H4 (cell line): ENCODE results near the gene SHH. TPM values are rescaled to one million over a fixed set of nuclear protein-coding genes. Genes with fewer than 3 reads are reported as not detected.

Experiments
- DNase-seq: peaks from one replicate; pipeline ENCODE4 v3.0.0-alpha.2; 2015; ENCODE audit warnings: low spot score
- total RNA-seq: library from RNA; depleted of rRNA; stranded (reverse); fragments of >200 nt; shearing (Covaris generic); gene quantifications from 2 replicates; pipeline ENCODE4 v1.2.3, GENCODE V29; 2014; rRNA removed

Gene SHH
- total RNA-seq, result not detected in 2 replicates

DNA sequence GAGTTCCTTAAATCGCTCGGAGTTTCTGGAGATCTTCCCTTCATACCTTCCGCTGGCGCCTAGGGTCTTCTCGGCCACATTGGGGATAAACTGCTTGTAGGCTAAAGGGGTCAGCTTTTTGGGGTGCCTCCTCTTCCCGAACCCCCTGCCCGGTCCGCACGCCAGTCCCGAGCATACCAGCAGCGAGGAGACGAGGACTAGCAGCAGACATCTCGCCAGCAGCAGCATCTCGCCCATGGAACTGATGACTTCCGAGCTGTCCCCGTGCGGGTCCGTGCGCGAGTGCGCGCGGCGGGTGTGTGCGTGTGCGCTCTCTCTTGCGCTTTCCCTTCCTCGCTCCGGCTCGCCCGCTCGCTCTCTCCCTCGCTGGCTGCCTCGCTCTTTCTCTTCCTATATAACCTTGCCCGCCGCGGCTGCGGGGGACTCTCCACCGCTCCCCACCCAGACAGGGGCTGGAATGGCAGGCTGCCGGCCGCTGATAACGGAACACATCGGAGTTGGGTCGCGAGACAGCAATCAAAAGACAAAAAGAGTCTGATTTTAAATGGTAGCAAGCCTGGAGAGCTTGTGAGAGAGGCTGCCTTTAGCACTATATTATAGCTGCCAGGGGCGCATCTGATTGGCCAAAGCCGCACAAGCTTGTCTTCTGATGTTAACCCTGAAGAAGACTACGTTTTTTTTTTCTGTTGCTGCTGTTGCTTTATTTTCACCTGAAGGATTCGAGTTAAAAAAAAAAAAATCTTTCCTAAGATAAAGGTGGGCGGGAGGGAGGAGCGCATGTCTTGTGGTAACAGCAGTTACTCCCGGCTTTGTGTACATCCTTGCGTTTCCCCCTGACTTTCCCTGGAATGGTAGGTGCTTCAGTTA, at the start of gene SHH:
Gene SHH (minus strand): TSS at position 569 of the 867 bp plus-strand sequence. CDS start 341 bp downstream, at position 228.
- DNase-seq, result no peak

DNA sequence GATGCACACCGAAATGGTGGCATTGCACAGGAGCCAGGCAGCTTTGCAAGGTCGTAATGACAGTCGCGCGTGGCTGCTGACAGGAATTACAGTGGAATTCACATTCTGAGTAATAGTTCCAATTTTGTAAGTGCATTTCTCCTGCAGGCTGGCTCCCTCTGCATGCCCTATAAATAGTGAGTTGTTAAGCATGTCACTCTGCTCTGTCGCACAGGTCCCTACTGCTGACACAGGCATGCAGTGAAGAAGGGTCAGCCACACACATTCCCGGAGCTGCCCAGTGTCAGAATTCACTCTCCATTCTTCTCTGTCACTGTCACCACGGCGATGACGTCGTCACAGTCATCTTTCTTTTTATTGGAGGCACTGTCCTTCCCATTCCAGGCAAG, 49.2 kb upstream of the SHH start:
- DNase-seq, result no peak

DNA sequence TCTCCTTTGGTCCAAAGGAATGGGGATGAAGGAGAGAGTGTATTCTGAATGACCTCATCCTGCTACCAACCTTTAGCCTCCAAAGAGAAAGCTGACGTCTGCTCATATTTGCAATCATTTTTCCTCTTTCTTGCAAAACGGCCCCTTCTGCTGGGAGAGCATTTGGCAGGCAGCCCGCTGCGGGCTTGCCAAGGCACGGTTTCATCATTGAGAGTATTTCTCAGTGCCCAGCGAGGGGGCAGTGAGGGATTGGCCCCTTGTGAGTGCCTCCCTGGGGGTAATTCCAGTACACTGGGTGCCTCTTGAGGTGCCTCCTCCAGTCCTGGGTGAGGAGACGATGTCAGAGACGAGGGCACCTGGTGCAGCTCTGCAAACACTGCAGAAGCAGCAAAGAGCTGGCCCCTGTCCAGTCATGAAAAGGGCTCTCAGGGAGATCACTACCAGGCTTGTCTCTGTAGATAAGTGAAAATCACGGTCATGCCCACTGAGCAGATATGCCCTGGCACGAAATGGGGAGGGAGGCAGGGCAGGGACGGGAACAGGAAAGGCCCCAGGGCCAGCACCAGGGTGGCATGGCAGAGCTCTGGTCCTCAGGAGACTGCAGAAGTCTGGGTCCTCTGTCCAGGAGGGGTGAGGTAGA, 48.7 kb upstream of the SHH start:
- peak; percentile 61 for DNase-seq

DNA sequence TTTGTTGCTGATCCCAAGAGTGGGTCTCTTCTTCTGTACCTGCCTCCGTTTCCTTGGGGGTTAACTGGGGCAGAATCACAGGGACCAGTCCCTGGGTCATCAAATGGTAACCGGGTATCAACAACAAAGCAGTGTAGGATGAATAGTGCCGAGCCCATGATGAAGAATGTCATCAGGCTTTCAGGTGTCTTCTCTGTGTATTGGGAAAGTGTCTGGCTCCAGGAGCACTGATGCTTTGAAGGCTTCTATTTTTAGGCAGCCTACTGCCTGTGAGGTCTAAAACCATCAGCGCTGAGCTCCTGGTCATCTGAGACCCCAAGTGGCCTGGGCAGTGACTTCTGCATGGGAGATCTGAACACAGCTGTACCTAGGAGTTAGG, 48.2 kb upstream of the SHH start:
- no peak for DNase-seq

DNA sequence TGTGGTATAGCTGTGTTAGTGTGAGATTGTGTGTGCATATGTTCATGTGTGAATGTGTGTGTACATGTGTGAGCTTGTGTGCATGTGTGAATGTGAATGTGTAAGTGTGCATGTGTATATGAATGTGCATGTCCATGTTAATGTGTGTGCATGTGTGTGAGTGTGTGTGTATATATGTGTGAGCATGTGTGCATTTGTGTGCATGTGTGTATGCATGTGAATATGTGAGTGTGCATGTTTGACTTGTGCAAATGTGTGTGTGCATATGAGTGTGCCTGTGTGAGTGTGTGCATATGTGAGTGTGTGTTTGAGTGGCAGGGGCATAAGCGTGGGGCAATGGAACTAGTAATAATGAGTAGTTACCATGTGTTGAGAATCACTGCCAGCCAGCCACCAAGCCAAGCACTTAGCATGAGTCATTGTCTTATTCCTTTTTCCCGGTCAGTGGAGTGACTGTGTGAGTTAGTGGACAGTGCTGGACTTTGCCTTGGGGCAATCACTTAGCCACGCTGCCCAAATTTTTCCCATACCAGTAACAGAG, 46.3 kb upstream of the SHH start:
- peak; percentile 28 for DNase-seq

DNA sequence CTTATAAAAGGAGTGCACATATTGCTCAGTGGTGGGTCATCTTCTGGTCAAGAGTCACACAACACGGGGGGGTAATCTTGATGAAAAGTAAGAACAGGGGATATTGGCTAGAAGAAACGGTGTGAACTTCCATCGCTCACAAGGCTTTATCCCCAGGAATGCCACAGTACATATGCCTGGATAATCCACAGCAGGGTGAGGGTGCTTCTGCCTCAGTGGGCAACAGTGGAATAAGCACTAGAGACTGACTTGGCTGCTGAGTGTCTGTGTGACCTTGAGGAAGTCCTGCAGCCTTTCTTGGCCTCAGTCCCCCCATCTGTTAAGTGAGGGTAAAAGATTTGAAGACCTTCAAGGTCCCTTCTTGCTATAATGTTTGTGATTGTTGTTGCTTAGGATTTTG, 44.9 kb upstream of the SHH start:
- DNase-seq, result no peak

DNA sequence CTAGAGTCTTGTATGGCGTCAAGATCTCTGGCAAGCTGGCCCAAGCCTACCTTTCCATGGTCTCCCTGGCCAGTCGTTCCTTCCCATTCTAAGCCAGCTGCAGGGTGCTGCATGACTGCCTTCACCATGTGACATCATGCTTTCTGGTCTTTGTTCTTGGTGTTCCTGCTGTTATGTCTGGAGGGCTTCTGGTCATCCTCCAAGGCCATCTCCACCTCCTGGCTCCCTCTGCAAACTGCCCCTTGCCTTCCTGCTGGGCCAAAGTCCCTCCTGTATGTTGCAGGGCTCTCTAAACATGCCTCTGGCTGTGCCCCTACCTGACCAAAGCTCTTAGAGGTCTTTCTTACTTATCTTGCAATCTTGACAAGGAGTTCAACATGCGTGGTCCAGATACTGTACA, 44.4 kb upstream of the SHH start:
- no peak for DNase-seq

DNA sequence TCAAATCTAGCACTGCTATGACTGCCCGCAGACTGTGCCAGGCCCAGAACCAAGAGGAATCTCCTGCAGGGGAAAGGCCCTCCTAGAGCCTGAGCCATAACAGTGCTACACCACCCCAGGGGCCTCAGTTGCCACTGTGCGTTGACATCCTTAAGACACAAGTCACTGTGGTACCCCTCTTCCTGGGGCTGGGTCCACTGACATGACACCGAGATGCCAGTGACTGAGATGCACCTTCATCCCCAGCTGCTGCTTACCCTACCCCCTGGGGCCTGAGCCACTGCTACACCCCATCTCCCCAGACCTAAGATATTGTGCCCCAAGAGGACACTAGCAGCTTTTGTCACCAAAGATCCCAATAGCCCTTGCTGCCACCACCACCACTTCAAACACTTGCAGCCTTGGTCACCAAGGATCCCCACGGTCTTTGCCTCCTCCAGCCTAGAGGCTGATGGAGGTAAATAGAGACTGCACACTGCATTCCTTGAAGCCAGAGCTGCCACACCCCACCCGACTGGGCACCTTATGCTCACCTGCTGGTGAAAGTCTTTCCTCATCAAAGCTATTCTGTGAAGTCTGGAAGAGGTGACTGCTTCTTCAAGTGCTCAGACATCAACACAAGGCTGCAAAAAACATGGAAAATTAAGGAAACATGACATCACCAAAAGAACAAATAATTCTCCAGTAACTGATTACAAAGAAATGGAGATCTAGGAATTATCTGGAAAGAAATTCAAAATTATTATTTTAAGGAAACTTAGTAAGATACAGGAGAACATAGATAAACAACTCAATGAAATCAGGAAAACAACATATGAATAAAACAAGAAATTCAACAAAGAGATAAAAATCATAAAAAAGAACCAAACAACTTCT, 40.4 kb upstream of the SHH start:
- DNase-seq, result no peak

DNA sequence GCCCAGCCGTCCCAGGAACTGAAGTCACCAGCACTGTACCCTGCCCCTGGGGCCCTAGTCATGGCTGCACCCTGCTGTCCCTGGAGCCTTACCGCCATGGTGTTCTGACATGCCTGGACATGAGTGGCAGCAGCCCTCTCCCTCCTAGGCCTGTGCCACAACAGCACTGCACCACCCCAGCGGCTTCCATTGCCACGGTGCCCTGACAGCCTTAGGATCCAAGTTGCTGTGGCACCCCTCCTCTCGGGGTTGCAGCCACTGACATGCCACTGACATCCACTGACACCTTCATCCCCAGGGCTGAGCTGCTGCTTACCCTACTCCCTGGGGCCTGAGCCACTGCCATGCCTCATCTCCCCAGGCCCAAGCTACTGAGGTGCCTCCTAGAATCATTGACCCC, 39.6 kb upstream of the SHH start:
- DNase-seq, result no peak

DNA sequence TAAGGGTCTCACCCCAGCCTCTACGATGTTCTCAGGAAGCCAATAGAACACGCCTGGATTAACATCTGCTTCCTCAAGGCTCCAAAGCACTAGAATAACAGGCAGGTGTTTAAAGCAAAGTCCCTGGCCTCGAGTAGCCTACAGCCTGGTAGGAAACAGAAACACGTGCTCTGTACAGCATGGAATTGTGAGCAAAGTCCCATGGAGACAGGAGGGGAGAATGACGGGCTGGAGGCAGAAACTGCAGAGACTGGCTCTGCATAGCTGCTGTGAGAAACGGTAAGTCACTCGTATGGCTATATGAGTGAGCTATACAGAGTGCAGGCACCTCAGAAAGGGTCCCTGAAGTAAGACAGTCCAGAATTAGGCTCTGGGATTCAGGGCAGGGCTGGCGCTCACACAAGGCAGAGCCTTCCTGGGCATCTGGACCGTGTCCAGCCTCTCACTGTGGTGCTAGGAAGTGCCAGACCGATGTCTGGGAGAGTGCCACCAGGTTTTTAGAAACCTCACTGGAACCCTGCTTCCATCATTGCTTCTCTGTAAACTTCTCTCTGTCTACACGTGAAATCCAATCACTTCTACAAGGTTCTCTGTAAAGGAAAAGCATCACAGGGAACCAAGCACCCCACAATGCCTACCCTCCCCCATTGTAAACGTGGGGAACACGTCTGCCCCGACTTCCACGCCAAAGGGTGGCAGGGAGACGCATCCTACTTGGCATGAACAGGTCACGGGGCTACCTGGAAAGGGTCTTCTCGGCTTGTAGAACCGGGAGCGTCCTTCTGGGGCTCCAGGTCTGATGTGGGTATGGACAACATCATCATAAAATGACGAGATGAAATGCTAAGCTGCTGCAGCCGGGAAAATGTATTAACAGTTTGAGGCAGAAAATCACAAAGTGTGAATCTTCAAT, 38.8 kb upstream of the SHH start:
- no peak for DNase-seq

DNA sequence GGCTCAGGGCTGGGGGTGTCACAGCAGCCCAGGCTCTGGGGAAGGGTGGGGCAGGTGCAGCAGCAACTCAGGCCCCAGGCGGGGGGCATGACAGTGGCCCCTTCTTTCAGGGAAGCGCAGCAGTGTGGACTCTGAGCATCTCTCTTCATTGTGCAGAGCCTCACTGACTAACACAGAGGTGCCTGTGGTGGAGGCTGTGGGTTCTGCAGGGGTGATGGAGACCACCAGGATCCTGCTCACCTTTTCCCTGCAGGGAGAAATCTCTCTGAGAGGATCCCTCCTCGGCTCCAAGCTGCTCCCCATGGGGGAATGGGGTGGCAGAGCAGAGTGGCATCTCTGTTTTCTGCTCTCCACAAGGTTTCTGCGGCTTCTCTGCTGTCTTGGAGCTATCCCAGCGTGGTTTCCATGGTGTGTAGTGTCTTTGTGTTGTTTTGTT, 37.8 kb upstream of the SHH start:
- DNase-seq, result no peak

DNA sequence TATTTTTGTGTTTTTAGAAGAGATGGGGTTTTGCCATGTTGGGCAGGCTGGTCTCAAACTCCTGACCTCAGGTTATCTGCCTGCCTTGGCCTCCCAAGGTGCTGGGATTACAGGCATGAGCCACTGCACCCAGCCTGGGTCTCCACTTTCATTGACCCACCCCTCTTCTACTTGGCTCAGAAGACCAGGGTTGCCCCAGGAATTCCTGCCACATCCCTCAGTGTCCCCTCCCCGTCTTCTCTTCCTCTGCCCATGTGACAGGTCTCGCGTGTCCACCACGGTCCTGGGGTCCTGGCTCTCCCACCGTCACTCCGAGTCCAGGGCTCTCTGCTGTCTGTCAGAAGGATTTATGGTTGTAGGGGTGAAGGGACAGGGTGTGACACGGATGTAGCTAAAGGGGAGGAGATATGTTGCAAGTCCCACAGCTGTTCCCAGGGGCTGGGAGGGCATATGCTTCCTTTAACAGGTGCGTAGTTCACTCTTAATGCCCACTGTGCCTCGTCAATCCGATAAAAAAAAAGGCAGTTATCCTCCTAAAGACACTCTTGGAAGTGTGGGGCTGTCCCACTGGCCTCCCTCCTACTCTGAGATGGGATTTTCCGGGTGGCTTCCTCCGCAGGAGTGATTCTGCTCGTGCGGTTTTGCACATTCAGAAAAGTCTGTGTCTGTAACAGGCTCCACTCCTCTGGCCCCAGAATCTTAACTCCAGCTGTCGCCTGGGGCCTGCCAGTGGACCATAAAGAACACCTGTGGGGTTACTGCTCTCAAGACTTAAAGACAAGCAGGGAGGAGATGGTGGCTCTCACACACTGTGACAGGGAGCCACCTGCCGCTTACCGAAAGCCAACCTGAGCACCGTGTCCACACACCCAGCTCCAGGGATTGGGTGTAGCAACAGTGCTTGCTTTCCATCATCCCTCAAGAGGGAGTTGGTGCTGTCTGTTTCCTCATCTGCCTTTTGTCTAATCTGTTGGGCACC, 36.7 kb upstream of the SHH start:
- no peak for DNase-seq

DNA sequence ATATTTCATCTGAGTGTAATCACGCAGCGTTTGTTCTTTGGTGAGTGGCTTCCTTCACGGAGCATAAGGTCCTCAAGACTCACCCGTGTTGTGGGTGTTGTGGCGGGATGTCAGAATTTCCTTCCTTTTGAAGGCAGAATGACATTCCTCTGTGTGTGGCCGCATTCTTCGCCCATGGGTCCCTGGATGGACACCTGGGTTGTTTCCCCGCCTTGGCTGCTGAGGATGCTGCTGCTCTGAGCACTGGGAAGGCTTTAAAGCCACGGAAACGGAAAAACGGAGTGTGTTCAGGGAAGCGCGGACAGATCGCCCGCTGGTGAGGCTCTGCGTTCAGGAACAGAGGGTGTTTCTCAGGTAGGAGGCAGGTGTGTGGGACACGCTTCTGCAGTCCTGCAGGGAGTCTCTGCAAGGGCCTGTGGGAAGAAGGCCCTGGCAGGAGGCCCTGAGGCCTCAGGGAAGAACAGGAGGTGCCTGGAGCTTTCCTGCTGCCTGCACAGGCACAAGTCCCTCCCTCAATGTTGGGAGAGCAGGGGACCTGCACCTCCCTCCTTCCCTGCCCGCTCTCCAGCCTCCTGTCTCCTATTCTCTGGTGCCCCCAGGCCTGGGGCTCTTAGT, 35.7 kb upstream of the SHH start:
- DNase-seq, result no peak

DNA sequence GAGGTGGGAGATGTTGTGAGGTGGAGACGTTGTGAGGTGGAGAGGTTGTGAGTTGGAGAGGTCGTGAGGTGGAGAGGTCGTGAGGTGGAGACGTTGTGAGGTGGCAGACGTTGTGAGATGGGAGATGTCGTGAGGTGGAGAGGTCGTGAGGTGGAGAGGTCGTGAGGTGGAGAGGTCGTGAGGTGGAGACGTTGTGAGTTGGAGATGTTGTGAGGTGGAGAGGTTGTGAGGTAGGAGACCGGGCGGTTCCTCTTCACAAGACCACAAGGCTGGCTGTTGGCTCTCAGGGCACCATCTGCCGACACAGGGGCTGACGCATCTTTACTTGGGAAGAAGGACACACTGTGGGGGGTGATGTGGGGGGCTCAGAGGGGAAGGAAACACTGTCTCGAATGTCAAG, 34.7 kb upstream of the SHH start:
- no peak for DNase-seq

DNA sequence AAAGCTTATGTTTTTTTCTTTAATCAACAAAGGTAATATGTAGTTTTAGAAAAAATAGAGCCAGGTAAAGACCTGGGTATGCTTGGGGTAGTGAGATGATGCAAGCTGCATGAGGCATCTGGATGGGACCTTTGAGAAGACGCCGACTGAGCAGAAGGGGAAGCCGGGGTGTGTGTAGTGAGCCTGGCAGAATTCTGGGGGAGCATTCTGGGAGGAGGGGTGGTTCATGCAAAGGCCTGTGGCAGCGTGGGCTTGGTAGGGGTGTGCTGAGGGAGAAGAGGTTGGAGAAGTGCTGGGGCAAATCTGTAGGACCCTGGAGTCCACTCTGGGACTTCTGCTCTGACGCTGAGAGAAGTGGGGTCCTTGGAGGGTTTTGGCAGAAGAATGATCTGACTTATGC, 33.9 kb upstream of the SHH start:
- no peak for DNase-seq

DNA sequence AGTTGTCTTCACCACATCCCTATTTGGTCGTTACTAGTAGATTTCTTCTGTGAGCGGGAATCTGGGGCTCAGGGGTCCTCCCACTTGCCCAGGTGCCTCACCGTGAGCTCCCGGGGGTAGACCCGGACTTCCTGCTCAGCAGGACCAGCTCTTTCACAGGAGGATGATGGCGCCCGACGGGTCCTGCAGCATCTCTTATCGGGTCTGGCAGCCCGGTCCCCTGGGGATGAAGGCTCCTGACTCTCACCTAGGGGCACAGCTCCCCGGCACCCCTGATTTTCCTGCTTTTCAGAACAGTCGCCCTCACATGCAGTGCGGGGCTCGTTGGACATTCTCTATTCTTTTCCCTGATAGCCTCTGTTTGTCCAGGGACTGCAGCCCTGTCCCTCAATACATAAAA, 33.0 kb upstream of the SHH start:
- no peak for DNase-seq

DNA sequence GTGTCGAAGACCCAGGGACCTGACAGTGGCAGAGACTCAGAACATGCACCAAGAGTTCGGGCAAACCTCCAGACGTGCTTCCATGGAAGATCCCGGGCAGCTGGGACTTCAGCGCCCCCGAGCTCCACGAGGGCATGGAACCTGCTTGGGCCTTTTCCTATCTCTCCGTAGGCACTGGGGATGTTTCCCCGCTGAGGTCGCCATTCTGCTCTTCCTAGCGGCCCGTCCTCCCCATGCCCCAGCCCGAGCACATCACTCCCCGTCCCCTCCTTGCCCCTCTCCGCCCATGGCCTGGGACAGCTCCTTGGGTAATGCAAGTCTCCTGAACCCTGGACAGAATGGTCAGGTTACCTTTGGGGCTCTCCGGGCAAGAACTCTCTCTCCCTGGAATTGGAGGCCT, 32.3 kb upstream of the SHH start:
- DNase-seq, result no peak

DNA sequence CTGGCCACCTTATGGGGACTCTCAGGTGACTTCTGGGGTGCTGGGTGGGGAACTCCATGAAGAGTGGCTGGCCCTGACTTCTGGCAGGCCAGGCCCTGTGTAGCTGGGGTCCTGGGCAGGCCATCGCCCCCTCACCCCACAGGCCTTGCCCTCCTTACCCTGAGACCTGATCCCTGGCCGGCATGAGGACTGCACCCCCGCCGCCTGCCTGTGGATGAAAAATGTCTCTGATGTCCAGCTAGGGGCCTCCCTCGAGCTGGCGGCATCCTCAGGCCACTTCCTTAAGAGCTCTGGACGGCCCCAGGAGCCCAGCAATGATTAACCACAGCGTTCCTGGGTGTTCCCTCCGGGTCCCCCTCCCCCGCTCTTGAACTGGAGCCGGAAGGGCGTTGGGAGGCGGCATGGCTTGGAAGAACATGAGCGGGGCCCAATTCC, 31.8 kb upstream of the SHH start:
- DNase-seq, result no peak

DNA sequence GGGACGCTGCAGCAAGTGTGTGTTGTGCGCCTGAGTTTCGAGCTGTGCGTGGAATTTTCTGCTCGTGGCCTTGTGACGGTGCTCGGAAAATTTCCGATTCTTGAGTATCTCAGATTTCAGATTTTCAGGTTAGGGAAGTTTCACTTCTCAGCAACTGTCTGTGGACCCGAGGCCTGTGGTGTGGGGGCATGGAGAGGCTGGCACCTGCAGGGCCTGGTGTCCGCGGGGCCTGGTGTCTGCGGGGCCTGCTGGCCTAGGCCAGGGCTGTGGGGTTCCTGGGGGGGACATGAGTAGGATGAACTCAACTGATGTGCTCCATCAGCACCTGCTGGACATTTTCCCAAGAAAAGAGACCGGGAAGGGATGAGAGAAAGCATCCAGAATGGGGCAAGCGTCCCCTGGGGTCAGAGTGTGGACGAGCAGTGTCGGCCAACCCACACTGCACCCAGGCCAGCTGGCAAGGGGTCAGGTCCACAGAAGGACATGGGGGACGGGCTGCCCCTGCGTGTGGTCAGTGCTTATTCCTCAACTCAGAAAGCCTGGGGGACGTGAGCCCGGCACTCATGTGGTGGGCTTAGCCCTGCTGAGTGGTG, 31.3 kb upstream of the SHH start:
- DNase-seq, result no peak
